IMR-90 (cell line): ENCODE results near the gene HEPHL1. TPM values are rescaled to one million over a fixed set of nuclear protein-coding genes. Genes with fewer than 3 reads are reported as not detected.

Experiments used
- ATAC-seq: fragments of 200-7000 bp; cut with Tn5 transposase; 2 replicates; pipeline ENCODE4 v1.9.1; 2020; ENCODE audit warnings: low read depth, mild to moderate bottlenecking, moderate library complexity
- BruUV-seq: library from RNA; stranded (reverse); fragments of 400-500 nt; replicated peaks from 2 replicates; lab custom pipeline; 2021; lab: Mats Ljungman, UMichigan
- CTCF ChIA-PET: fragments of 300-600 bp; formaldehyde crosslinking; extraction: SDS; loops from one replicate; lab custom pipeline; 2021; ENCODE audit warnings: antibody characterized with exemption; lab: Yijun Ruan, JAX
- POLR2A ChIA-PET: fragments of 300-600 bp; sonication (Branson Sonifier 250); formaldehyde crosslinking; loops from one replicate; lab custom pipeline; 2022; ENCODE audit warnings: antibody characterized with exemption; ENCODE audit not compliant: unreplicated experiment; lab: Charles Lee
- DNase-seq: peaks from one replicate; pipeline ENCODE4 v3.0.0; 2013
- H2AFZ ChIP-seq: replicated peaks from 2 replicates; pipeline ENCODE3; 2013; ENCODE audit warnings: low read length, mild to moderate bottlenecking; ENCODE audit not compliant: poor library complexity
- H2AK5ac ChIP-seq: 2 replicates; pipeline ENCODE4 v1.6.1; 2013; ENCODE audit warnings: low read depth, low read length, inconsistent platforms
- H2AK9ac ChIP-seq: replicated peaks from 2 replicates; pipeline ENCODE3; 2013; ENCODE audit warnings: mild to moderate bottlenecking, low read depth, low read length, moderate library complexity; ENCODE audit not compliant: poor library complexity
- H2BK120ac ChIP-seq: 2 replicates; pipeline ENCODE4 v1.6.1; 2013; ENCODE audit warnings: low read depth, low read length, inconsistent platforms
- H2BK15ac ChIP-seq: 3 replicates; pipeline ENCODE4 v1.6.1; 2013; ENCODE audit warnings: low read depth, low read length, inconsistent platforms
- H2BK20ac ChIP-seq: 2 replicates; pipeline ENCODE4 v1.6.1; 2013; ENCODE audit warnings: low read depth, mild to moderate bottlenecking, inconsistent platforms, low read length, moderate library complexity
- H2BK5ac ChIP-seq: 2 replicates; pipeline ENCODE4 v1.6.1; 2013; ENCODE audit warnings: mild to moderate bottlenecking, low read depth, low read length, inconsistent platforms; ENCODE audit not compliant: poor library complexity, severe bottlenecking
- H3K14ac ChIP-seq: replicated peaks from 2 replicates; pipeline ENCODE4 v1.6.1; 2013; ENCODE audit warnings: low read depth, low read length, inconsistent platforms
- H3K18ac ChIP-seq: 2 replicates; pipeline ENCODE4 v1.6.1; 2013; ENCODE audit warnings: low read depth, low read length, control low read depth
- H3K23ac ChIP-seq: 2 replicates; pipeline ENCODE4 v1.6.1; 2013; ENCODE audit warnings: low read depth, low read length, inconsistent platforms
- H3K27ac ChIP-seq: 2 replicates; pipeline ENCODE4 v1.5.1; 2013; ENCODE audit warnings: mild to moderate bottlenecking, control low read depth, low read length; ENCODE audit not compliant: insufficient read depth
- H3K27me3 ChIP-seq: 2 replicates; pipeline ENCODE4 v1.6.1; 2013; ENCODE audit warnings: low read length; ENCODE audit not compliant: control insufficient read depth, insufficient read depth
- H3K36me3 ChIP-seq: 2 replicates; pipeline ENCODE4 v1.6.1; 2013; ENCODE audit warnings: low read length, mixed read lengths; ENCODE audit not compliant: control insufficient read depth, insufficient read depth
- H3K4ac ChIP-seq: 2 replicates; pipeline ENCODE4 v1.6.1; 2013; ENCODE audit warnings: low read depth, low read length, inconsistent platforms
- H3K4me1 ChIP-seq: 2 replicates; pipeline ENCODE4 v1.6.1; 2013; ENCODE audit warnings: low read length, mixed read lengths; ENCODE audit not compliant: control insufficient read depth, insufficient read depth
- H3K4me2 ChIP-seq: 2 replicates; pipeline ENCODE4 v1.6.1; 2013; ENCODE audit warnings: low read depth, mild to moderate bottlenecking, control low read depth, low read length, moderate library complexity
- H3K4me3 ChIP-seq: 2 replicates; pipeline ENCODE4 v1.5.1; 2013; ENCODE audit warnings: low read depth, mild to moderate bottlenecking, control low read depth, low read length, moderate library complexity; ENCODE audit not compliant: insufficient read depth
- H3K56ac ChIP-seq: 2 replicates; pipeline ENCODE4 v1.6.1; 2013; ENCODE audit warnings: low read length, inconsistent platforms; ENCODE audit not compliant: insufficient read depth; ENCODE audit errors: extremely low read depth
- H3K79me1 ChIP-seq, 2 experiments: 2 replicates each; pipeline ENCODE4 v1.6.1; 2013; ENCODE audit warnings: low read length in 2 of 2, inconsistent platforms in 1 of 2, low read depth in 1 of 2
- H3K9ac ChIP-seq: 2 replicates; pipeline ENCODE4 v1.6.1; 2013; ENCODE audit warnings: low read depth, low read length, control low read depth
- H3K9me1 ChIP-seq: 2 replicates; pipeline ENCODE4 v1.6.1; 2013; ENCODE audit warnings: low read length, inconsistent platforms; ENCODE audit not compliant: insufficient read depth
- H3K9me3 ChIP-seq: 2 replicates; pipeline ENCODE4 v1.6.1; 2013; ENCODE audit warnings: low read length; ENCODE audit not compliant: control insufficient read depth, insufficient read depth
- H4K20me1 ChIP-seq: 2 replicates; pipeline ENCODE4 v1.6.1; 2013; ENCODE audit warnings: low read length, inconsistent platforms; ENCODE audit not compliant: insufficient read depth
- H4K5ac ChIP-seq: 2 replicates; pipeline ENCODE4 v1.6.1; 2013; ENCODE audit warnings: mild to moderate bottlenecking, low read depth, low read length, control low read depth
- H4K8ac ChIP-seq, 2 experiments: 2 replicates each; pipeline ENCODE4 v1.6.1; 2013; ENCODE audit warnings: low read depth in 2 of 2, low read length in 2 of 2, control low read depth in 1 of 2, inconsistent platforms in 1 of 2
- H4K91ac ChIP-seq: 2 replicates; pipeline ENCODE4 v1.6.1; 2013; ENCODE audit warnings: low read depth, low read length, inconsistent platforms; ENCODE audit not compliant: insufficient read depth
- BHLHE40 ChIP-seq: fragments of 150-350 bp; IDR thresholded peaks from 2 replicates; pipeline ENCODE4 v1.6.1; 2016; ENCODE audit warnings: mild to moderate bottlenecking, low read depth, low read length
- CEBPB ChIP-seq: IDR thresholded peaks from 2 replicates; pipeline ENCODE4 v1.6.1; 2012; ENCODE audit warnings: low read depth, low read length, improper control_type of control experiment
- FOS ChIP-seq: fragments of 150-350 bp; IDR thresholded peaks from 2 replicates; pipeline ENCODE4 v1.6.1; 2016; ENCODE audit warnings: low read depth, low read length
- RAD21 ChIP-seq: IDR thresholded peaks from 2 replicates; pipeline ENCODE4 v1.6.1; 2012; ENCODE audit warnings: low read length, improper control_type of control experiment
- RCOR1 ChIP-seq: IDR thresholded peaks from 2 replicates; pipeline ENCODE4 v1.6.1; 2012; ENCODE audit warnings: mild to moderate bottlenecking, low read length, improper control_type of control experiment; ENCODE audit not compliant: insufficient replicate concordance
- SMC3 ChIP-seq: fragments of 150-350 bp; IDR thresholded peaks from 2 replicates; pipeline ENCODE4 v1.6.1; 2016; ENCODE audit warnings: low read depth, mild to moderate bottlenecking, antibody characterized with exemption, low read length, moderate library complexity
- WGBS, 2 experiments: methylation state at CpG; one replicate each; pipeline versions ENCODE4 v1.1.5 to v1.1.7; 2013; ENCODE audit warnings: missing lambda C conversion rate in 2 of 2; ENCODE audit not compliant: insufficient read length in 1 of 2; ENCODE audit errors: extremely low coverage in 2 of 2; 5-methylcytosine and 5-hydroxymethylcytosine counted together
- dilution Hi-C: fragments of 300-500 bp; cut with HindIII; formaldehyde crosslinking; loops from one replicate; pipeline ENCODE4 v1.14.3; 2018; ENCODE audit warnings: low sequenced_read_pairs; ENCODE audit not compliant: unreplicated experiment
- in situ Hi-C: fragments of 300-500 bp; cut with MboI; formaldehyde crosslinking; loops from 3 replicates; pipeline ENCODE4 v1.14.3; 2019; ENCODE audit warnings: low sequenced_read_pairs, inconsistent platforms, mixed read lengths
- intact Hi-C: fragments of 100-400 bp; cut with micrococcal nuclease; formaldehyde crosslinking; loops from 2 replicates; pipeline ENCODE4 v1.10.0; 2022
- polyA plus RNA-seq, 3 experiments: library from polyadenylated mRNA; depleted of rRNA; stranded (reverse); fragments of >200 nt; gene quantifications; 2 replicates each; pipeline ENCODE4 v1.2.3, GENCODE V29; 2012; ENCODE audit warnings: low replicate concordance in 1 of 3
- total RNA-seq: library from RNA; depleted of rRNA; stranded (reverse); fragments of >200 nt; gene quantifications from 2 replicates; pipeline ENCODE4 v1.2.3, GENCODE V29; 2012
- TF ChIP-seq, protein P1 (sequence below): fragments of 150-350 bp; IDR thresholded peaks from 2 replicates; pipeline ENCODE4 v1.6.1; 2017; ENCODE audit warnings: mild to moderate bottlenecking, antibody characterized with exemption, low read length, low read depth

HEPHL1 gene
- total and polyA plus RNA-seq, 2 of the 4 experiments (the other 2 are of a cell fraction) = under 0.01 to 0.02 TPM

DNA sequence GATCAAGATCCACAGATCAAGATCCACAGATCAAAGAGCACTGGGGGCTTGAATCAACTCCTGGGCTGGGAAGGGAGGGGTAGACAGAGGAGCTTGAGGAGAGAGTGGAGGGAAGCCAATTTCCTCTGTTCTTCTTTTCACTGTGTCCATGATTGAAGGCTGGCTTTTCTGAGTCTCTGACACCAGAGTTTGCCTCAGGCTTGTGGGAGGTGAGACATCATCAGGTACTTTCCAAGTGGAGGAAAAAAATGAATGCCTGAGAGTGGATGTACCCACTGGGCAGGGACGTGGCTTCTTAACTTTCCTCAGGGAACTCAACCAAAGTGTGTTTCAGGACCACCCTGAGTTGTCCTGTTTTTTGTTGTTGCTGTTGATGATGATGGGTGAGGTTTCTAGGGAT lies 11.0 kb upstream of the HEPHL1 start:
- dilution Hi-C loops = no loop called here
- Histone ChIP-seq H4K8ac (no peak overlapping the region), H3K4ac (no peak overlapping the region), H3K9ac (no peak overlapping the region), H2AFZ (no peak overlapping the region), H2BK5ac (no peak overlapping the region), H4K91ac (no peak overlapping the region), H3K14ac (no peak overlapping the region), H4K20me1 (no peaks in the 10 kb centered on the region), H3K4me3 (no peak overlapping the region), H2AK9ac (no peak overlapping the region), H2BK15ac (no peak overlapping the region), H3K27me3 (no peaks in the 10 kb centered on the region; the same call in 1 of the 2 replicates), H4K5ac (no peak overlapping the region), H3K23ac (no peak overlapping the region), H3K79me1 (no peaks in the 10 kb centered on the region), H3K18ac (no peak overlapping the region), H3K9me1 (no peaks in the 10 kb centered on the region), H3K9me3 (no peaks in the 10 kb centered on the region), H3K56ac (no peak overlapping the region), H3K27ac (no peak overlapping the region), H3K36me3 (no peaks in the 10 kb centered on the region), H2BK120ac (no peak overlapping the region), H2BK20ac (no peak overlapping the region), H3K4me2 (no peak overlapping the region), H2AK5ac (no peak overlapping the region), H3K4me1 (no peaks in the 10 kb centered on the region)
- TF ChIP-seq RCOR1 (no peak), RAD21 (no peak), FOS (no peak), CEBPB (no peak), BHLHE40 (no peak), SMC3 (no peak)
- TF ChIP-seq, protein P1, sequence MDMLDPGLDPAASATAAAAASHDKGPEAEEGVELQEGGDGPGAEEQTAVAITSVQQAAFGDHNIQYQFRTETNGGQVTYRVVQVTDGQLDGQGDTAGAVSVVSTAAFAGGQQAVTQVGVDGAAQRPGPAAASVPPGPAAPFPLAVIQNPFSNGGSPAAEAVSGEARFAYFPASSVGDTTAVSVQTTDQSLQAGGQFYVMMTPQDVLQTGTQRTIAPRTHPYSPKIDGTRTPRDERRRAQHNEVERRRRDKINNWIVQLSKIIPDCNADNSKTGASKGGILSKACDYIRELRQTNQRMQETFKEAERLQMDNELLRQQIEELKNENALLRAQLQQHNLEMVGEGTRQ = no peak
- no CpG with 5 or more reads among the region's 1 CpG for WGBS, 2 experiments
- ATAC-seq (no peak), DNase-seq (no peak)
- CTCF ChIA-PET = no interaction called here
- intact Hi-C loops = no loop called here
- POLR2A ChIA-PET = no interaction called here
- in situ Hi-C loops = no loop called here
- no TSS peak for BruUV-seq
